ENCODE results near the gene TBL1Y.

The TBL1Y gene

GRCh38 chrY:7097021-7097420 lies 186.5 kb downstream of the TBL1Y start (continued):
- TF ChIP-seq, protein P1, sequence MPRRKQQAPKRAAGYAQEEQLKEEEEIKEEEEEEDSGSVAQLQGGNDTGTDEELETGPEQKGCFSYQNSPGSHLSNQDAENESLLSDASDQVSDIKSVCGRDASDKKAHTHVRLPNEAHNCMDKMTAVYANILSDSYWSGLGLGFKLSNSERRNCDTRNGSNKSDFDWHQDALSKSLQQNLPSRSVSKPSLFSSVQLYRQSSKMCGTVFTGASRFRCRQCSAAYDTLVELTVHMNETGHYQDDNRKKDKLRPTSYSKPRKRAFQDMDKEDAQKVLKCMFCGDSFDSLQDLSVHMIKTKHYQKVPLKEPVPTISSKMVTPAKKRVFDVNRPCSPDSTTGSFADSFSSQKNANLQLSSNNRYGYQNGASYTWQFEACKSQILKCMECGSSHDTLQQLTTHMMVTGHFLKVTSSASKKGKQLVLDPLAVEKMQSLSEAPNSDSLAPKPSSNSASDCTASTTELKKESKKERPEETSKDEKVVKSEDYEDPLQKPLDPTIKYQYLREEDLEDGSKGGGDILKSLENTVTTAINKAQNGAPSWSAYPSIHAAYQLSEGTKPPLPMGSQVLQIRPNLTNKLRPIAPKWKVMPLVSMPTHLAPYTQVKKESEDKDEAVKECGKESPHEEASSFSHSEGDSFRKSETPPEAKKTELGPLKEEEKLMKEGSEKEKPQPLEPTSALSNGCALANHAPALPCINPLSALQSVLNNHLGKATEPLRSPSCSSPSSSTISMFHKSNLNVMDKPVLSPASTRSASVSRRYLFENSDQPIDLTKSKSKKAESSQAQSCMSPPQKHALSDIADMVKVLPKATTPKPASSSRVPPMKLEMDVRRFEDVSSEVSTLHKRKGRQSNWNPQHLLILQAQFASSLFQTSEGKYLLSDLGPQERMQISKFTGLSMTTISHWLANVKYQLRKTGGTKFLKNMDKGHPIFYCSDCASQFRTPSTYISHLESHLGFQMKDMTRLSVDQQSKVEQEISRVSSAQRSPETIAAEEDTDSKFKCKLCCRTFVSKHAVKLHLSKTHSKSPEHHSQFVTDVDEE (CRISPR knock-in tag; IDR thresholded peaks at IDR 0.05), result no peak

GRCh38 chrY:7099742-7100141 lies 189.2 kb downstream of the TBL1Y start:
- no peak for ATAC-seq
- TF ChIP-seq ZFP30 (CRISPR knock-in tag; IDR thresholded peaks at IDR 0.05) (no peak), PPARA (CRISPR knock-in tag; IDR thresholded peaks at IDR 0.05; ENCODE audit: borderline replicate concordance) (no peak), BACH2 (CRISPR knock-in tag; IDR thresholded peaks at IDR 0.05; ENCODE audit: borderline replicate concordance) (no peak)

- ATAC-seq, result no peak
- TF ChIP-seq GLIS3 (CRISPR knock-in tag; IDR thresholded peaks at IDR 0.05) (no peak), TCF4 (CRISPR knock-in tag; IDR thresholded peaks at IDR 0.05; ENCODE audit: borderline replicate concordance) (no peak), SNAI2 (CRISPR knock-in tag; IDR thresholded peaks at IDR 0.05) (no peak), RARB (CRISPR knock-in tag; IDR thresholded peaks at IDR 0.05) (no peak), CSDC2 (CRISPR knock-in tag; IDR thresholded peaks at IDR 0.05) (no peak), ZFP3 (CRISPR knock-in tag; IDR thresholded peaks at IDR 0.05) (no peak)
- TF ChIP-seq, protein P1 (CRISPR knock-in tag; IDR thresholded peaks at IDR 0.05), result no peak
Measured at GRCh38 chrY:7102680-7103079, 192.2 kb downstream of the TBL1Y start.

DNA sequence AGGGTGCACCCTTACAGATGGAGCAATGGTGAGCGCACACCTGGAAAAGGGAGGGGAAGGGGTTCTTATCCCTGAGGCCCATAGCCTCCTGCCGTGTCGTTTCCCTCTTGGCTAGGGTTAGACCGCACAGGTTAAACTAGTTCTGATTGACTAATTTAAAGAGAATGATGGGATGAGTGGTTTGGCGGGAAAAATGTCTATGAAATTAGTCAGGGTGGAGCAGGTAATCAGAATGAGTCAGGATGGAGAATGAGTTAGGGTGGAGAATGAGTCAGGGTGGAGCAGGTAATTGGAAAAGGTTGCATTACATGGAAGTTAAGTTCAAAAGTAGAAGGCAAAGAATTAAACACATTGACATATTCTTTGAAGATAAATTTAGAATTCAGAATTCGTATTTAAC lies 196.7 kb downstream of the TBL1Y start:
- ATAC-seq, result no peak
- no peak for TF ChIP-seq ZNF8 (CRISPR knock-in tag; IDR thresholded peaks at IDR 0.05)
- TF ChIP-seq TCF4 (CRISPR knock-in tag; IDR thresholded peaks at IDR 0.05; ENCODE audit: borderline replicate concordance), result no peak
- no peak for TF ChIP-seq PPARA (CRISPR knock-in tag; IDR thresholded peaks at IDR 0.05; ENCODE audit: borderline replicate concordance)
- no peak for TF ChIP-seq ESRRG (CRISPR knock-in tag; IDR thresholded peaks at IDR 0.05)
- TF ChIP-seq ZNF70 (CRISPR knock-in tag; IDR thresholded peaks at IDR 0.05), result no peak
- TF ChIP-seq RARB (CRISPR knock-in tag; IDR thresholded peaks at IDR 0.05), result no peak
- TF ChIP-seq, protein P2, sequence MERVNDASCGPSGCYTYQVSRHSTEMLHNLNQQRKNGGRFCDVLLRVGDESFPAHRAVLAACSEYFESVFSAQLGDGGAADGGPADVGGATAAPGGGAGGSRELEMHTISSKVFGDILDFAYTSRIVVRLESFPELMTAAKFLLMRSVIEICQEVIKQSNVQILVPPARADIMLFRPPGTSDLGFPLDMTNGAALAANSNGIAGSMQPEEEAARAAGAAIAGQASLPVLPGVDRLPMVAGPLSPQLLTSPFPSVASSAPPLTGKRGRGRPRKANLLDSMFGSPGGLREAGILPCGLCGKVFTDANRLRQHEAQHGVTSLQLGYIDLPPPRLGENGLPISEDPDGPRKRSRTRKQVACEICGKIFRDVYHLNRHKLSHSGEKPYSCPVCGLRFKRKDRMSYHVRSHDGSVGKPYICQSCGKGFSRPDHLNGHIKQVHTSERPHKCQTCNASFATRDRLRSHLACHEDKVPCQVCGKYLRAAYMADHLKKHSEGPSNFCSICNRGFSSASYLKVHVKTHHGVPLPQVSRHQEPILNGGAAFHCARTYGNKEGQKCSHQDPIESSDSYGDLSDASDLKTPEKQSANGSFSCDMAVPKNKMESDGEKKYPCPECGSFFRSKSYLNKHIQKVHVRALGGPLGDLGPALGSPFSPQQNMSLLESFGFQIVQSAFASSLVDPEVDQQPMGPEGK (CRISPR knock-in tag; IDR thresholded peaks at IDR 0.05; ENCODE audit: borderline replicate concordance), result no peak
- TF ChIP-seq, protein P1 (CRISPR knock-in tag; IDR thresholded peaks at IDR 0.05), result no peak
- no peak for TF ChIP-seq SNAI2 (CRISPR knock-in tag; IDR thresholded peaks at IDR 0.05)
- no peak for TF ChIP-seq ZFP30 (CRISPR knock-in tag; IDR thresholded peaks at IDR 0.05)
- no peak for TF ChIP-seq TOX (CRISPR knock-in tag; IDR thresholded peaks at IDR 0.05; ENCODE audit: borderline replicate concordance)
- no peak for TF ChIP-seq ISL1 (CRISPR knock-in tag; IDR thresholded peaks at IDR 0.05)
- TF ChIP-seq ZFP3 (CRISPR knock-in tag; IDR thresholded peaks at IDR 0.05), result no peak
- TF ChIP-seq ARNTL (CRISPR knock-in tag; IDR thresholded peaks at IDR 0.05; ENCODE audit: borderline replicate concordance, low read depth), result no peak
- TF ChIP-seq GLIS3 (CRISPR knock-in tag; IDR thresholded peaks at IDR 0.05), result no peak
- no peak for TF ChIP-seq ZC3H10 (CRISPR knock-in tag; IDR thresholded peaks at IDR 0.05)
- no peak for TF ChIP-seq CSRNP3 (CRISPR knock-in tag; IDR thresholded peaks at IDR 0.05)
- no peak for TF ChIP-seq CREB5 (CRISPR knock-in tag; IDR thresholded peaks at IDR 0.05; ENCODE audit: low read depth)
- no peak for TF ChIP-seq BACH2 (CRISPR knock-in tag; IDR thresholded peaks at IDR 0.05; ENCODE audit: borderline replicate concordance)
